ENCODE measurements around the gene S100A7A.
"Not testable (repeated sequence)": the region's sequence is repeated elsewhere in the genome, so short reads cannot be mapped to it uniquely, and the experiment has no call there.

Gene S100A7A

GRCh38 chr1:153405825-153406599 is 10.3 kb upstream of the S100A7A start:
- H3K36me3 ChIP-seq (ENCODE audit: insufficient read depth, low read length); H3K4me2 ChIP-seq (ENCODE audit: low read length); H3K9me3 ChIP-seq (replicated peaks; ENCODE audit: low read length); H3K9ac ChIP-seq (ENCODE audit: low read depth, low read length); H3K4me3 ChIP-seq (ENCODE audit: low read length); H3K27me3 ChIP-seq (ENCODE audit: control insufficient read depth, insufficient read depth, low read length); H3K4me1 ChIP-seq (ENCODE audit: control insufficient read depth, insufficient read depth, low read length): not testable (repeated sequence)

- not testable (repeated sequence) for H3K9me3 ChIP-seq (replicated peaks; ENCODE audit: low read length); H3K36me3 ChIP-seq (ENCODE audit: insufficient read depth, low read length); H3K4me2 ChIP-seq (ENCODE audit: low read length); H3K9ac ChIP-seq (ENCODE audit: low read depth, low read length); H3K4me3 ChIP-seq (ENCODE audit: low read length); H3K4me1 ChIP-seq (ENCODE audit: control insufficient read depth, insufficient read depth, low read length); H3K27me3 ChIP-seq (ENCODE audit: control insufficient read depth, insufficient read depth, low read length)
Measured at GRCh38 chr1:153407274-153407673, 9.0 kb upstream of the S100A7A start.

- not testable (repeated sequence) for H3K27me3 ChIP-seq (ENCODE audit: control insufficient read depth, insufficient read depth, low read length); H3K9ac ChIP-seq (ENCODE audit: low read depth, low read length); H3K36me3 ChIP-seq (ENCODE audit: insufficient read depth, low read length); H3K4me2 ChIP-seq (ENCODE audit: low read length); H3K4me3 ChIP-seq (ENCODE audit: low read length); H3K4me1 ChIP-seq (ENCODE audit: control insufficient read depth, insufficient read depth, low read length); H3K9me3 ChIP-seq (replicated peaks; ENCODE audit: low read length)
Measured at GRCh38 chr1:153413961-153414360, 2.4 kb upstream of the S100A7A start.

GRCh38 chr1:153417136-153417888 is 992 bp downstream of the S100A7A start:
- Histone ChIP-seq H3K36me3 (ENCODE audit: insufficient read depth, low read length) (no peaks in the 10 kb centered on the region), H3K9ac (ENCODE audit: low read depth, low read length) (no peak overlapping the region), H3K4me1 (ENCODE audit: control insufficient read depth, insufficient read depth, low read length) (no peaks in the 10 kb centered on the region), H3K4me2 (ENCODE audit: low read length) (no peak overlapping the region), H3K9me3 (replicated peaks; ENCODE audit: low read length) (no peaks in the 10 kb centered on the region), H3K27me3 (ENCODE audit: control insufficient read depth, insufficient read depth, low read length) (peaks cover 8% of the 10 kb centered on the region), H3K4me3 (ENCODE audit: low read length) (no peak overlapping the region)

GRCh38 chr1:153418758-153419435 is 2.6 kb downstream of the S100A7A start:
- not testable (repeated sequence) for H3K9ac ChIP-seq (ENCODE audit: low read depth, low read length); H3K27me3 ChIP-seq (ENCODE audit: control insufficient read depth, insufficient read depth, low read length); H3K4me2 ChIP-seq (ENCODE audit: low read length); H3K4me3 ChIP-seq (ENCODE audit: low read length); H3K9me3 ChIP-seq (replicated peaks; ENCODE audit: low read length); H3K4me1 ChIP-seq (ENCODE audit: control insufficient read depth, insufficient read depth, low read length); H3K36me3 ChIP-seq (ENCODE audit: insufficient read depth, low read length)

GRCh38 chr1:153419436-153419793 is 3.1 kb downstream of the S100A7A start:
- not testable (repeated sequence) for H3K4me3 ChIP-seq (ENCODE audit: low read length); H3K4me1 ChIP-seq (ENCODE audit: control insufficient read depth, insufficient read depth, low read length); H3K36me3 ChIP-seq (ENCODE audit: insufficient read depth, low read length); H3K9ac ChIP-seq (ENCODE audit: low read depth, low read length); H3K4me2 ChIP-seq (ENCODE audit: low read length); H3K27me3 ChIP-seq (ENCODE audit: control insufficient read depth, insufficient read depth, low read length); H3K9me3 ChIP-seq (replicated peaks; ENCODE audit: low read length)

GRCh38 chr1:153420306-153420705 is 4.0 kb downstream of the S100A7A start:
- no peaks in the 10 kb centered on the region for H3K4me1 ChIP-seq (ENCODE audit: control insufficient read depth, insufficient read depth, low read length)
- no peaks in the 10 kb centered on the region for H3K36me3 ChIP-seq (ENCODE audit: insufficient read depth, low read length)
- H3K9me3 ChIP-seq (replicated peaks; ENCODE audit: low read length): no peaks in the 10 kb centered on the region
- H3K4me2 ChIP-seq (ENCODE audit: low read length): no peak overlapping the region
- peaks cover 8% of the 10 kb centered on the region for H3K27me3 ChIP-seq (ENCODE audit: control insufficient read depth, insufficient read depth, low read length)
- H3K4me3 ChIP-seq (ENCODE audit: low read length): no peak overlapping the region
- H3K9ac ChIP-seq (ENCODE audit: low read depth, low read length): no peak overlapping the region

GRCh38 chr1:153422450-153423068 is 6.2 kb downstream of the S100A7A start:
- no peak overlapping the region for H3K4me3 ChIP-seq (ENCODE audit: low read length)
- H3K36me3 ChIP-seq (ENCODE audit: insufficient read depth, low read length): no peaks in the 10 kb centered on the region
- H3K4me1 ChIP-seq (ENCODE audit: control insufficient read depth, insufficient read depth, low read length): no peaks in the 10 kb centered on the region
- no peak overlapping the region for H3K4me2 ChIP-seq (ENCODE audit: low read length)
- no peak overlapping the region for H3K9ac ChIP-seq (ENCODE audit: low read depth, low read length)
- no peaks in the 10 kb centered on the region for H3K9me3 ChIP-seq (replicated peaks; ENCODE audit: low read length)
- peaks cover 13% of the 10 kb centered on the region for H3K27me3 ChIP-seq (ENCODE audit: control insufficient read depth, insufficient read depth, low read length)

- Histone ChIP-seq H3K9ac (ENCODE audit: low read depth, low read length) (no peak overlapping the region), H3K4me1 (ENCODE audit: control insufficient read depth, insufficient read depth, low read length) (no peaks in the 10 kb centered on the region), H3K4me2 (ENCODE audit: low read length) (no peak overlapping the region), H3K36me3 (ENCODE audit: insufficient read depth, low read length) (no peaks in the 10 kb centered on the region), H3K9me3 (replicated peaks; ENCODE audit: low read length) (no peaks in the 10 kb centered on the region), H3K4me3 (ENCODE audit: low read length) (no peak overlapping the region), H3K27me3 (ENCODE audit: control insufficient read depth, insufficient read depth, low read length) (peaks cover 5% of the 10 kb centered on the region)
Measured at GRCh38 chr1:153426809-153427208, 10.5 kb downstream of the S100A7A start.

- H3K4me1 ChIP-seq (ENCODE audit: control insufficient read depth, insufficient read depth, low read length): no peaks in the 10 kb centered on the region
- peaks cover 5% of the 10 kb centered on the region for H3K27me3 ChIP-seq (ENCODE audit: control insufficient read depth, insufficient read depth, low read length)
- no peak overlapping the region for H3K4me2 ChIP-seq (ENCODE audit: low read length)
- H3K9me3 ChIP-seq (replicated peaks; ENCODE audit: low read length): no peaks in the 10 kb centered on the region
- H3K4me3 ChIP-seq (ENCODE audit: low read length): no peak overlapping the region
- no peak overlapping the region for H3K9ac ChIP-seq (ENCODE audit: low read depth, low read length)
- H3K36me3 ChIP-seq (ENCODE audit: insufficient read depth, low read length): no peaks in the 10 kb centered on the region
Measured at GRCh38 chr1:153428073-153428638, 11.8 kb downstream of the S100A7A start.

GRCh38 chr1:153428791-153429190 is 12.5 kb downstream of the S100A7A start:
- Histone ChIP-seq H3K36me3 (ENCODE audit: insufficient read depth, low read length) (no peaks in the 10 kb centered on the region), H3K9ac (ENCODE audit: low read depth, low read length) (no peak overlapping the region), H3K4me1 (ENCODE audit: control insufficient read depth, insufficient read depth, low read length) (no peaks in the 10 kb centered on the region), H3K27me3 (ENCODE audit: control insufficient read depth, insufficient read depth, low read length) (peaks cover 5% of the 10 kb centered on the region), H3K9me3 (replicated peaks; ENCODE audit: low read length) (no peaks in the 10 kb centered on the region), H3K4me3 (ENCODE audit: low read length) (no peak overlapping the region), H3K4me2 (ENCODE audit: low read length) (no peak overlapping the region)

Data from skeletal muscle satellite cell (primary cell).